ENCODE results near the gene KCNJ9. TPM values are rescaled to one million over a fixed set of nuclear protein-coding genes. Genes with fewer than 3 reads are reported as not detected.
"Not testable (repeated sequence)": the region's sequence is repeated elsewhere in the genome, so short reads cannot be mapped to it uniquely, and the experiment has no call there.

The KCNJ9 gene
- total RNA-seq, 1 donor from 2014 or later: 0.19 TPM

DNA sequence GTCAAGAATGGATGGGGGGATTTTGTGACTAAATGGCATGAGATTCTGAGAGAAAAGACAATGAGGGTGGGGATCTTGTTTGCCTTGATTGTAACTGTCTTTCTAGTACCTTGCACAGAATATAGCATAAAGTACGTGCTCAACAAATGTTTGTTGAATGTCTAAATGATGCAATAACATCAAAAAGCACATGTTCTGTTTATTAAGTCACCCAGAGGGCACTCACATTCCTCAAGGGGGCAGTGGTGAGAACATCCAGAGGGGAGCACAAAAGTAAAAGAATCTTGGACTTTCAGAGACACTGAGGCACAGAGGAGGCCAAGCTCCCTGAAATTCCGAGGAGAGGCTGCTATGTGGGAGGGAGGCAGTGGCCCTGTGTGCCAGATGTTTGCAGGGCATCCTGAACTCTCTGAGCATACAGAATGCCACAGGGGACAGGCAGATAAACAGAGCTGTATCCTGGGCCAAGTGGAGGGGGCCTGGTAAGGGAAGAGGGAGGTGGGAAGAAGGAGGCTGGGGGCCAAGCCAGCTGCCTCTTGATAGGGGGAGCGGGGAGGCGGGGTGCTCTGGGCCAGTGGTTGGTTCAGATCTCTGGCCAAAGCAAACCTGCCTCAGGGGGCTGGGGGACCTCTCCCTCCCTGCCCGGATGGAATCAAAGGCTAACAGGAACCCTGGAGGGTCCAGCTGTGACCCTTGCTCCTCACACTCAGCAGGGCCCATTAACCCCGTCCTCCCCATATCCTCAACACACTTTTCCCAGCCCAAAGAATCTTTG is 27.7 kb downstream of the KCNJ9 start:
- Mint-ChIP-seq H3K27ac (ENCODE audit: unreplicated experiment) (peak overlapping the region; percentile 97), H3K9me3 (no peaks in the 10 kb centered on the region), H3K27me3 (ENCODE audit: low read depth) (no peaks in the 10 kb centered on the region), H3K36me3 (ENCODE audit: low read depth) (no peaks in the 10 kb centered on the region), H3K4me1 (peaks cover 77% of the 10 kb centered on the region), H3K4me3 (peak overlapping the region; percentile 85)
- DNase-seq (ENCODE audit: low read depth, low spot score): peak; percentile 57
- TF ChIP-seq, protein P1, sequence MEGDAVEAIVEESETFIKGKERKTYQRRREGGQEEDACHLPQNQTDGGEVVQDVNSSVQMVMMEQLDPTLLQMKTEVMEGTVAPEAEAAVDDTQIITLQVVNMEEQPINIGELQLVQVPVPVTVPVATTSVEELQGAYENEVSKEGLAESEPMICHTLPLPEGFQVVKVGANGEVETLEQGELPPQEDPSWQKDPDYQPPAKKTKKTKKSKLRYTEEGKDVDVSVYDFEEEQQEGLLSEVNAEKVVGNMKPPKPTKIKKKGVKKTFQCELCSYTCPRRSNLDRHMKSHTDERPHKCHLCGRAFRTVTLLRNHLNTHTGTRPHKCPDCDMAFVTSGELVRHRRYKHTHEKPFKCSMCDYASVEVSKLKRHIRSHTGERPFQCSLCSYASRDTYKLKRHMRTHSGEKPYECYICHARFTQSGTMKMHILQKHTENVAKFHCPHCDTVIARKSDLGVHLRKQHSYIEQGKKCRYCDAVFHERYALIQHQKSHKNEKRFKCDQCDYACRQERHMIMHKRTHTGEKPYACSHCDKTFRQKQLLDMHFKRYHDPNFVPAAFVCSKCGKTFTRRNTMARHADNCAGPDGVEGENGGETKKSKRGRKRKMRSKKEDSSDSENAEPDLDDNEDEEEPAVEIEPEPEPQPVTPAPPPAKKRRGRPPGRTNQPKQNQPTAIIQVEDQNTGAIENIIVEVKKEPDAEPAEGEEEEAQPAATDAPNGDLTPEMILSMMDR (conservative IDR thresholded peaks at IDR 0.05): peak; percentile 64

DNA sequence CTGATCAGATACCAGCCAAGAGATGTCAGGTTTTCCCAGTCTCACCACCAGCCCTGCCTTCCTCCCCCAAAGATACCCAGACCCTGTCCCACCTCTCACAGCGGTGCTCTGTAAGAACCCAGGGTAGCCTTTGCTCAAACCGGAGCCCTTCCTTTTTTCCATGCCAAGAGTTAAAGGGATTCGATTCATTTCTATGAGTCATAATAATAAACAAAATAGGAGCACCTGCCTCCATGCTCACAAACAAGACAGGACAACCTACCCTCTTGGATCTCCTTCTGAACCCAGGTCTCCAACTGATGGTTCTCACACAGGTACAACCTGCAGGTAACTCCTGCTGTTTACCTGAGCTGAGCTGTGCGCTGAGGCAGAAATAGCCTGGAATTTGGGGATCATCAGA is 28.3 kb downstream of the KCNJ9 start:
- Mint-ChIP-seq H3K27ac (ENCODE audit: unreplicated experiment) (peak overlapping the region; percentile 97), H3K4me1 (peaks cover 75% of the 10 kb centered on the region), H3K4me3 (peak overlapping the region; percentile 85), H3K9me3 (no peaks in the 10 kb centered on the region), H3K27me3 (ENCODE audit: low read depth) (no peaks in the 10 kb centered on the region), H3K36me3 (ENCODE audit: low read depth) (no peaks in the 10 kb centered on the region)
- DNase-seq (ENCODE audit: low read depth, low spot score): no peak
- TF ChIP-seq, protein P1 (conservative IDR thresholded peaks at IDR 0.05): no peak

DNA sequence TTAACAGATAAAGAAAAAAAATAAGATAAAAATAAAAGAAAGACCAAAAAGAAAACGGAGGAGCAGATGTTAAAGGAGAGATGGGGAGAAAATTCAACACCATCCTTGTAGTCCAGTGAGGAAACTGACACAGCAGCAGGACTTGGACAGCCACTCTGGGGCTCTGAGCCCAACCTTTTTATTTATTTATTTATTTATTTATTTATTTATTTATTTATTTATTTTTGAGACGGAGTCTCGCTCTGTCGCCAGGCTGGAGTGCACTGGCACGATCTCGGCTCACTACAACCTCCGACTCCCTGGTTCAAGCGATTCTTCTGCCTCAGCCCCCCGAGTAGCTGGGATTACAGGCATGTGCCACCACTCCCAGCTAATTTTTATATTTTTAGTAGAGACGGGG is 30.1 kb downstream of the KCNJ9 start:
- peaks cover 83% of the 10 kb centered on the region for H3K4me1 Mint-ChIP-seq
- H3K4me3 Mint-ChIP-seq; H3K36me3 Mint-ChIP-seq (ENCODE audit: low read depth); DNase-seq (ENCODE audit: low read depth, low spot score); H3K27me3 Mint-ChIP-seq (ENCODE audit: low read depth); H3K9me3 Mint-ChIP-seq; H3K27ac Mint-ChIP-seq (ENCODE audit: unreplicated experiment): not testable (repeated sequence)

DNA sequence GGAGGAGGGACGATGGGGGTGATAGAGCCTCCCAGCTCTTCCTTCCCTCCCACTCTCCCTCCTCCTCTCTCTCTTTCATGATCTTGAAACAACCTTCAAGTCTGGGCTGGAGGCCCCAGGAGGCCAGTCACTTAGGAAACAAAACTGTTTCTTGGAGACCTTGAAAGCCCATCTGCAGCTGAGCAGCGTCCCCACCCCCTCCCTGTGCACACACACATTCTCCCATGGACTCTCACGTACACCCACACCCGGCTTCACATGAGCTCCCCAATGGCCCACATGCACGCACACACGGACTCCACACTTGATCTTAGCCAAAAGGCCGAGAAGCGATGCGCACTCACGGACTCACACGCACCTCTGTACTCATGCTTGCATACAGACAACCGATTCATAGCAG is 31.0 kb downstream of the KCNJ9 start:
- Mint-ChIP-seq H3K9me3 (no peaks in the 10 kb centered on the region), H3K4me1 (peaks cover 83% of the 10 kb centered on the region), H3K4me3 (peak overlapping the region; percentile 45), H3K27ac (ENCODE audit: unreplicated experiment) (no peak overlapping the region), H3K27me3 (ENCODE audit: low read depth) (no peaks in the 10 kb centered on the region), H3K36me3 (ENCODE audit: low read depth) (no peaks in the 10 kb centered on the region)
- DNase-seq (ENCODE audit: low read depth, low spot score): no peak
- TF ChIP-seq, protein P1 (conservative IDR thresholded peaks at IDR 0.05): no peak

DNA sequence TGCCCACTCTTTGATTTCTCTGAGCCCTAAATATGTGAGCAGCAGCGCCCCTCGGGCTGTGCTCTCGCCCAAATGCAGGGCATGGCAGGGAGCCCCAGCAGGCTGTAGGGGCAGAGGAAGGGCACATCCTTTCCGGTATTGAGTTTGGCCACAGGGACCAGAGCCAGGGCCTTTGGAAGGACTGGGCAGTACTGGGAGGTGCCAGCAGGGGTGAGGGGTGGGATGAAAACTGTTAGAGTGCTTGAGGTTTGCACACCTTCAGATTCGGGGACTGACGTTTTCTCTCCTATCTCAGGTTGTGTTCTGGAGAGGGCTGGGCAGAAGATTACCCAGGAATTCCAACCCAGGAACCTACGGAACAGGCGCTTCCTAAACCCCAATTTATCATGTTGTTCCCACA is 32.1 kb downstream of the KCNJ9 start:
- TF ChIP-seq, protein P1 (conservative IDR thresholded peaks at IDR 0.05): no peak
- Mint-ChIP-seq H3K9me3 (no peaks in the 10 kb centered on the region), H3K27me3 (ENCODE audit: low read depth) (no peaks in the 10 kb centered on the region), H3K27ac (ENCODE audit: unreplicated experiment) (peak overlapping the region; percentile 92), H3K4me1 (peaks cover 88% of the 10 kb centered on the region), H3K36me3 (ENCODE audit: low read depth) (no peaks in the 10 kb centered on the region), H3K4me3 (no peak overlapping the region)
- DNase-seq (ENCODE audit: low read depth, low spot score): no peak

DNA sequence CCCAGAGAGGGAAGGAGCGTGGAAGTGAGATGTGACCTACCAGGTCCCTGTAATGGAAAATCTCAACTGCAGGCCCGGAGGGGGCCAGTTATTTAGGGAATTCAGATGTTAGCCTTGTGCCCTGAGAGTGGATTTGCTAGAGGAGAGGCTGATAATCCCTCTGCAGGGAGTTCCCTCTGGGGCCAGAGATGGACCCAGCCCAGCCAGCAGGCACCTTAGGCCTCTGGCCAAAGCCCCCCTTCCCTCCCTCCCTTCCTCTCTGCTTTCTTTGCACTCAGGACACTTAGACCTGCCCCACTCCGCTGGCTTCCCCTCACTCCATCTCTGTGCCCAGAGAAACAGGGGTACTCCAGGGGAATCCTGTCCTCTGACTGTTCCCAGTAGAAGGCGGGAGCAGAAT is 32.7 kb downstream of the KCNJ9 start:
- DNase-seq (ENCODE audit: low read depth, low spot score): no peak
- peak overlapping the region; percentile 92 for H3K27ac Mint-ChIP-seq (ENCODE audit: unreplicated experiment)
- H3K4me3 Mint-ChIP-seq: peak overlapping the region; percentile 42
- no peaks in the 10 kb centered on the region for H3K36me3 Mint-ChIP-seq (ENCODE audit: low read depth)
- H3K27me3 Mint-ChIP-seq (ENCODE audit: low read depth): no peaks in the 10 kb centered on the region
- H3K4me1 Mint-ChIP-seq: peaks cover 87% of the 10 kb centered on the region
- TF ChIP-seq, protein P1 (conservative IDR thresholded peaks at IDR 0.05): no peak
- no peaks in the 10 kb centered on the region for H3K9me3 Mint-ChIP-seq

All from neural crest cell (in vitro differentiated cells).